HUDEP-2 (cell line): ENCODE data around the gene STIP1.
A peak's percentile ranks its signal among the peaks of the same experiment; 100 is the strongest.

ENCODE experiments used
- DNase-seq, 76 experiments: peaks; one replicate each; lab custom pipeline; 2025; ENCODE audit not compliant: unreplicated experiment in 76 of 76; lab: John Stamatoyannopoulos, UW

Gene STIP1

GRCh38 chr11:64196626-64197025, 10.7 kb downstream of the STIP1 start:
- DNase-seq = no peak

GRCh38 chr11:64198511-64198910, 12.5 kb downstream of the STIP1 start:
- DNase-seq = no peak

GRCh38 chr11:64201543-64201942, 15.6 kb downstream of the STIP1 start:
- no peak for DNase-seq

GRCh38 chr11:64202992-64203391, 17.0 kb downstream of the STIP1 start:
- no peak for DNase-seq

GRCh38 chr11:64203421-64204079, 17.6 kb downstream of the STIP1 start:
- DNase-seq = no peak

- no peak for DNase-seq
Observed at GRCh38 chr11:64204080-64204440, 18.1 kb downstream of the STIP1 start.

GRCh38 chr11:64204464-64204989, 18.6 kb downstream of the STIP1 start:
- peak in 71 of 76 experiments; percentile 44 to 94 (median 84) for DNase-seq

GRCh38 chr11:64206457-64207255, 20.7 kb downstream of the STIP1 start, which contains the start of gene FERMT3:
Gene FERMT3, plus strand, starts transcription at chr11:64206721. Its CDS starts 644 bp downstream, at chr11:64207365.
- DNase-seq = peak in 68 of 76 experiments; percentile 20 to 81 (median 65)

- peak in 61 of 76 experiments; percentile 8 to 81 (median 48) for DNase-seq
Observed at GRCh38 chr11:64207256-64208085, 21.5 kb downstream of the STIP1 start.

- no peak for DNase-seq
Observed at GRCh38 chr11:64208086-64208795, 22.3 kb downstream of the STIP1 start.

- no peak for DNase-seq
Observed at GRCh38 chr11:64208796-64209562, 23.0 kb downstream of the STIP1 start.

GRCh38 chr11:64209563-64209843, 23.5 kb downstream of the STIP1 start:
- no peak for DNase-seq

GRCh38 chr11:64210301-64211020, 24.5 kb downstream of the STIP1 start:
- no peak for DNase-seq

- no peak for DNase-seq
Observed at GRCh38 chr11:64211181-64211872, 25.4 kb downstream of the STIP1 start.

GRCh38 chr11:64216879-64217278, 30.9 kb downstream of the STIP1 start:
- DNase-seq = no peak

GRCh38 chr11:64218628-64219353, 32.8 kb downstream of the STIP1 start:
- DNase-seq = no peak

- DNase-seq = no peak
Observed at GRCh38 chr11:64219354-64219684, 33.3 kb downstream of the STIP1 start.

GRCh38 chr11:64219755-64220154, 33.8 kb downstream of the STIP1 start:
- DNase-seq = no peak
